Calu3 (cell line): ENCODE measurements around the gene IDH2. TPM values are rescaled to one million over a fixed set of nuclear protein-coding genes. Genes with fewer than 3 reads are reported as not detected.

Source experiments
- BruUV-seq: library from RNA; stranded (reverse); fragments of 400-500 nt; replicated peaks from 2 replicates; lab custom pipeline; 2021; lab: Mats Ljungman, UMichigan
- CTCF ChIA-PET: fragments of 300-600 bp; sonication (Branson Sonifier 250); formaldehyde crosslinking; loops from one replicate; lab custom pipeline; 2022; ENCODE audit warnings: antibody characterized with exemption; lab: Charles Lee
- DNase-seq: peaks from one replicate; pipeline ENCODE4 v3.0.0; 2022
- H3K27ac Mint-ChIP-seq: one replicate; pipeline ENCODE4 v1.8.0; 2022; ENCODE audit warnings: mixed read lengths; ENCODE audit not compliant: unreplicated experiment
- H3K27me3 Mint-ChIP-seq: one replicate; pipeline ENCODE4 v1.8.0; 2022; ENCODE audit warnings: mixed read lengths; ENCODE audit not compliant: unreplicated experiment
- H3K36me3 Mint-ChIP-seq: one replicate; pipeline ENCODE4 v1.8.0; 2022; ENCODE audit warnings: mild to moderate bottlenecking, moderate library complexity, mixed read lengths; ENCODE audit not compliant: insufficient read depth, unreplicated experiment
- H3K4me1 Mint-ChIP-seq: one replicate; pipeline ENCODE4 v1.8.0; 2022; ENCODE audit warnings: mild to moderate bottlenecking, low read depth, mixed read lengths; ENCODE audit not compliant: unreplicated experiment
- H3K4me3 Mint-ChIP-seq: one replicate; pipeline ENCODE4 v1.8.0; 2022; ENCODE audit warnings: mild to moderate bottlenecking, low read depth, moderate library complexity, mixed read lengths; ENCODE audit not compliant: unreplicated experiment
- H3K9me3 Mint-ChIP-seq: one replicate; pipeline ENCODE4 v1.8.0; 2022; ENCODE audit warnings: low read depth, mixed read lengths; ENCODE audit not compliant: unreplicated experiment
- CTCF ChIP-seq: fragments of 200-600 bp; IDR thresholded peaks from one replicate; pipeline ENCODE4 v1.8.0; 2022; ENCODE audit warnings: antibody characterized with exemption; ENCODE audit not compliant: unreplicated experiment
- intact Hi-C: fragments of 100-400 bp; cut with micrococcal nuclease; formaldehyde crosslinking; loops from one replicate; pipeline ENCODE4 v1.10.0; 2022; ENCODE audit not compliant: unreplicated experiment
- total RNA-seq: library from RNA; stranded (reverse); gene quantifications from 2 replicates; pipeline ENCODE4 v1.2.3, GENCODE V29; 2022

IDH2 gene
- total RNA-seq, 1 experiment from 2014 or later, result 108 TPM

GRCh38 chr15:90059208-90059985, 42.9 kb downstream of the IDH2 start:
- intact Hi-C loops, result loop anchor here (10.0 kb wide), 1 partner anchor 55 kb away; the partner anchor contains the start of gene ZNF710
- peaks cover 13% of the 10 kb centered on the region for H3K4me1 Mint-ChIP-seq
- no TSS peak for BruUV-seq
- no peak for TF ChIP-seq CTCF
- H3K36me3 Mint-ChIP-seq, result peaks cover 6% of the 10 kb centered on the region
- DNase-seq, result no peak
- H3K27ac Mint-ChIP-seq, result no peak overlapping the region
- H3K27me3 Mint-ChIP-seq, result no peaks in the 10 kb centered on the region
- no peak overlapping the region for H3K4me3 Mint-ChIP-seq
- CTCF ChIA-PET, result interaction anchor here (0.6 kb wide), 2 partner anchors 11 to 36 kb away, joined by 3 read pairs; no protein-coding TSS in a partner anchor
- H3K9me3 Mint-ChIP-seq, result no peaks in the 10 kb centered on the region

GRCh38 chr15:90058775-90059174, 43.5 kb downstream of the IDH2 start:
- DNase-seq, result no peak
- Mint-ChIP-seq H3K9me3 (no peaks in the 10 kb centered on the region), H3K4me1 (peaks cover 19% of the 10 kb centered on the region), H3K4me3 (no peak overlapping the region), H3K36me3 (peaks cover 11% of the 10 kb centered on the region), H3K27ac (no peak overlapping the region), H3K27me3 (no peaks in the 10 kb centered on the region)
- intact Hi-C loops, result loop anchor here (10.0 kb wide), 1 partner anchor 54 kb away; the partner anchor contains the start of gene ZNF710
- CTCF ChIA-PET, result interaction anchor here (0.6 kb wide), 1 partner anchor 35 kb away, joined by 3 read pairs; no protein-coding TSS in a partner anchor
- no TSS peak for BruUV-seq
- TF ChIP-seq CTCF, result no peak

- BruUV-seq, result no TSS peak
- intact Hi-C loops, result loop anchor here (10.0 kb wide), 1 partner anchor 54 kb away; the partner anchor contains the start of gene ZNF710
- CTCF ChIA-PET, result no interaction called here
- Mint-ChIP-seq H3K27me3 (no peaks in the 10 kb centered on the region), H3K36me3 (peaks cover 11% of the 10 kb centered on the region), H3K4me3 (no peak overlapping the region), H3K9me3 (no peaks in the 10 kb centered on the region), H3K27ac (no peak overlapping the region), H3K4me1 (peaks cover 22% of the 10 kb centered on the region)
- no peak for DNase-seq
- no peak for TF ChIP-seq CTCF
Observed at GRCh38 chr15:90058308-90058707, 44.0 kb downstream of the IDH2 start.

- Mint-ChIP-seq H3K36me3 (peaks cover 11% of the 10 kb centered on the region), H3K4me1 (peaks cover 22% of the 10 kb centered on the region)
- TF ChIP-seq CTCF, result no peak
Observed at GRCh38 chr15:90056529-90056928, 45.7 kb downstream of the IDH2 start.

More at GRCh38 chr15:90056529-90056928, 45.7 kb downstream of the IDH2 start:
- CTCF ChIA-PET, result no interaction called here
- intact Hi-C loops, result loop anchor here (10.0 kb wide), 1 partner anchor 52 kb away; the partner anchor contains the start of gene ZNF710
- no peaks in the 10 kb centered on the region for H3K27me3 Mint-ChIP-seq
- no peak overlapping the region for H3K4me3 Mint-ChIP-seq
- no peaks in the 10 kb centered on the region for H3K9me3 Mint-ChIP-seq
- DNase-seq, result no peak
- BruUV-seq, result no TSS peak
- no peak overlapping the region for H3K27ac Mint-ChIP-seq
